Medulla oblongata (tissue), 1 donor: ENCODE measurements around the gene MSX2.
"Not testable (repeated sequence)": the region's sequence is repeated elsewhere in the genome, so short reads cannot be mapped to it uniquely, and the experiment has no call there.

Experiments
- DNase-seq: peaks from one replicate; pipeline ENCODE4 v3.0.0-alpha.2; 2015; ENCODE audit errors: extremely low spot score

The MSX2 gene

DNA sequence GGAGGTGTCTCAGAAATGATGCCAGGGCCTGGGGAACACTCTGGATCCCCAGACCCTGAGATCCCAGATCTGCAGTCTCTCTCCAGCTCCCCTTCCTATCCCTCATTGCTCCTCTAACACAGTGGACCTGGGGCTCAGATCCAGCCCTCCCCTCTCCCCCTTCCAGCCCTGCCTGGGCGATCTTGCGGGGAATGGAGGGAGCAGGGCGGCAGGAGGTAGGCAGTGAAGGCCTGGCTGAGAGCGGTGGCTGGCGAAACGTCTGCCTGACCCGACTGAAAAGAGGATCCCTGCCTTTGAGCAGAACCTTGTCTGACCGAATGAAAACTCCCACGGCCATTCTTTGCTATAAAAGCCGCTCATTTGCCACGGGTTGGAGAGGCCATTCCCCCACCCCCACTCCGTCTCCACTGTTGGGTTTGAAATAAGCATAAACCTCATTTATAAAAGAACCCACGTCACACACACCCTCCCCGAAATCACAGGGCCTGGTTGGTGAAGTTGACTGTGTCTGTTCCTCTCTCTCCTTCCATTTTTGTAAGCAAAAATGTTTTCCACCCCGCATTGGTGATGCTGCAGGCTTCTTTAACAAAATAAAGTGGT is 8.8 kb downstream of the MSX2 start:
- peak; percentile 41 for DNase-seq

DNA sequence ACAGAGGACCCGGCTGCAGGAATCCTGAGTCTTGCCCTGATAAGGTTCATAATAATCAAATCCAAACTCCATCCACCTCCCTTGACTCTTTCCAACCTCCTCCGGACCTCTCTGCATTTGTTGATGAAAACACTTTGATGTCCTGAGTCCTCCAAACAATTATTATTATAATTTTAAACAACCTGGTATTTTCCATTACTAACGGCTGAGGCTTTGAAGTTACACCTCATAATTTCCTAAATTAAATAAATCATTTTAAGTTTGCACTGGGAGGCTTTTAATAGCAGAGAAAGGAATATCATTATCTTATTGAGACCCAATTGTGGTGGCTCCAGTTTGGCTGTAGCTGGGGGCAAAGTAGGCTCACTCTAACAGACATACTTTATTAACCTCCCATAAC is 9.5 kb downstream of the MSX2 start:
- DNase-seq, result no peak

DNA sequence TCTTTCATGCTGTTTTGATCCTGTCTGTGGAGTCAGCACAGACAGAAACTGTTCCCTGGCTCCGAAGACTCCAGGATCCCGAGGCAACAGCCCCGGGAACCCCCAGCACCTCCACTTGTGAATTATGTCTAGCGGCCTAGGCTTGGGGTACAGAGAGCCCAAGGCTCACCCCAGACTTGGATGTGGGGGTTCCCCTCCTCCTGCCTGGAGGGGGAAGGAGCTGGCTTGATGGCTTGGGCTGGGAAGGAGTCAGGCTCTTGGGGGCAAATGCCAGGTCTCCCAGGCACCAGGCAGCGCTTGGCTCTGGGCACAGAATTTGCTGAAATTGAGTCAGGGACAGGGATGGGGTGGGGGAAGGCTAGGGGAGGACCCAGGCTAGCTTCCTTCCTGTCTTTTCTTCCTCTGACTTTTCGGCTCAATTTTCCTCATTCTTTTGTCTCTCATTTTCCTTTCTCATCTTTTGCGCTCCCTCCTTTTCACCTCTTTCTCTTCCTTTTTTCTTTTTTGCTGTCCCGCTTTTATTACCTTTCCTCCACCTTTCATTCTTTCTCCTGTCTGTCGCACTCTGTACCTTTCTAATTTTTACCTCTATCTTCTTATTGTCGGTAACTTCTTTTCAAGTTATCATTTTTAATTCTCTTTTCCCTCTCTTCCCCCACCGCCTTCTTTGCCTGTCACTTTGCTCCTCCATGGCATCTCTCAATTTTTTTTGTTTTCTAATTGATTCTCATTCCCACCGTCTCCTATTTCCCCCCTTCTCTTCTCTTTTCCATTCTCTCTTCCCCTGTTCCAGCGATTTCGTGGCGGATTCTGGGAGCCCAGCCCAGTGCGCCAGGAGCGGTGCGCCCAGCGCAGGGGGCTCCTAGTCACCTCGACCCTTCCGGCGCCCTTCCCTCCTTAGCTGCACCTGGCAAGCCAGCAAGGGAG is 10.5 kb downstream of the MSX2 start:
- peak; percentile 70 for DNase-seq

GRCh38 chr5:174735498-174736330 is 11.3 kb downstream of the MSX2 start:
- DNase-seq, result peak; percentile 72

DNA sequence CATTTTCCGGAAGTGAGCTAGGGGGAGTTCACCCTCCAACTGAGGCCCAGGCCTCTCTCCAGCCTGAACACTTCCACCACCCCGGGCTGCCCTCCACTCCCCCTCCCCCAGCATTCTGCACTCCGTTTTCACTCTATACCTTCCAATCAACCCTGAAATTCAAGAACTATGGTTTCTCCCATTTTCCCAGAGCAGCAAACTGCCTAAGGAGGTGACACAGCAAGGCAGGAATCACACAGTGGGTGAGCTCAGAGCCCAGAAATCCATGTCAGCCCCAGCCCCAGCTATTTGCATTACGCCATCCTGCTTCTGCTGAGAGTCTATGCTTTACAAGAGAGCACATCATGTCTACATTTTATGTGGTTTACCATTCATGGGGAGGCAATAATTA is 11.9 kb downstream of the MSX2 start:
- no peak for DNase-seq

DNA sequence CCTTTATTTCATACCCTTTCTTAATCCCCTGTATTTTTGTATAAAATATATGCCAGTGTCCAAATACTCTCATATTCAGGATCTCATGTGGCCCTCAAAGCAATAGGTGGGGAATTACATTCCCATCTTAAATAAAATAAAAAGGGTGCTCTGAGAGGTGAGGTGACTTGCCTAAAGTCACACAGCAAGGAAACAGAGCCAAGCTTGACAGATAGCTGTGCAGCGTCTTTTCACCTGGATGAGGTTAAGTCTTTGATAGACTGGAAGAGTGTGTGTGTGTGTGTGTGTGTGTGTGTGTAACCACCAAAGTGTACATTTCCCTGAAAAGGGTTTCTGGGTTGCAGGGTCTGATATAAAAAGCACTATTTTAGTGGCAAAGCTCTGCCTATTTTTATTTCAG is 12.4 kb downstream of the MSX2 start:
- no peak for DNase-seq

DNA sequence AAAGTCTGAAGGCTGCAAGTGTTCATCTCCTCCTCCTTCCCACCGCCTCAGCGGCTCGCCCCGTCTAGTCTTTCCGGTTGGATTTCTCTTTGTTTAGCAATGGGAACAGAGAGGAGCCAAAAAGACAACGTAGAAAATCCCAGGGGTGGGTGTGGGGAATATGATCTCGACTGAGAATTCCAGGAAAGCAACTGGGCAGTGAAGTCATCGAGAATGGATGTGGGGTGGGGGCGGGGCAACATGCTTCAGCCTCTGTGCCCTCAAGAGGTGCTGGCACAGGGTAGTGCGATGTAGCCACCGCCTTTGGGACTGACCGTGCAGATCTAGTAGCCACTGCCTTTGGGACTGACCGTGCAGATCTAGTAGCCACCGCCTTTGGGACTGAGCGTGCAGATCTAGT is 12.9 kb downstream of the MSX2 start:
- no peak for DNase-seq

GRCh38 chr5:174741352-174741751 is 17.0 kb downstream of the MSX2 start:
- no peak for DNase-seq

DNA sequence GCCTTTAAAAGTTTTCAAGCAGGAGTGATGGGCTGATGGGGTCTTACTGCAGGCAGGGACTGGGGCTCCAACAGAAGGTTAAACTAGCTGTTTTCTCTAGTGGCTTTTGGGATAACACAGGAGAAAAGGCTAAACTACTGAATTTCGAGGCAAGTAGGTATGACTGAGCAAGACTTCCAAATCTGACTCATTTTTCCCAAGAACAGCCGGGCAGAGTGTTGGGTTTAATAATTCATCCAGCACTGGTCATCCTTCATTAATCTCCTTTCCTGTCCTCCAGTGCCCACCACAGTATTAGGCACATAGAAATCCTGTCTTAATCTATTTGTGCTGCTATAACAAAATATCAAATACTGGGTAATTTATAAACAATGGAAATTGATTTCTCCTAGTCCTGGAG is 20.5 kb downstream of the MSX2 start:
- DNase-seq, result no peak

DNA sequence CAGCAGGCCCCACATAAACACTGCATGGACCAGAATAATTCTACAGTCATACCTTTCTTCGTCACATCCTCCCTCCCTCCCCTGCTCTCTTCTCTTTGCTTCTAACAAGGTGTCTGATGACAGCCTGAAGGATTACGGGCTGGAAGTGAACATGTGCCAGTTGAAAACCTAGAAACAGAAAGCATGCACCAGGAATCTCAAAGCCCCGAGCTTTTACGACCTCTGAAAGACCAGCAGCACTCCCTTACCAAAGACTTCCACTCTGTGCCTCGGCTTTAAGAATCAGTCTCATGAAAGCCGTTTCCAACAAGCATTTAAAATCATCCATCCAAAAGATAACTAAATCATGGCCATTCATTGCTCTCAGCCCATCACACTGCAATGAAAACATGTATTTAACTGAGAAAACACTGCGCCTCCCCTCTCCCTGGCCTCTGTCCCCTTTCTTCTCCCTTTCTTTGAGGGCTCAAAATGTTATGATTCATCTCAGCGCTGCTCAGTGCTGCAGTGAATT is 21.3 kb downstream of the MSX2 start:
- no peak for DNase-seq

DNA sequence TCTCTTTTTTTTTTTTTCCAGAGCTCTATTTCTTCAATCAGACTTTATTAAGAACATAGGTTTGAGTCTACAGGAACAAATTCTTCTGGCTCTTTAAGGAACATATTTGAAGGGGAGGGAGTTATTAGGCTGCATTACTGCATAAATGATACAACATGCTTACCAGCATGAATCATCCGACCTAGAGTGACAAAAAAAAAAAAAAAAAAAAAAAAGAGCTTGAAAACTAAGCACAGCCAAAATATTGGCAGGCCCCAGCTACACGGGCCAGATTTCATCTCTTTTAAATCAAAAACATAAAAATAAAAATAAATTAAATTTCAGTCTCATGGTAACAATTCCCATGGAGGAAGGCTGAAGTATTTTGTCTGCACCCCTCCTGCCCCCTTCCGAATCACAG is 26.3 kb downstream of the MSX2 start:
- DNase-seq, result no peak

DNA sequence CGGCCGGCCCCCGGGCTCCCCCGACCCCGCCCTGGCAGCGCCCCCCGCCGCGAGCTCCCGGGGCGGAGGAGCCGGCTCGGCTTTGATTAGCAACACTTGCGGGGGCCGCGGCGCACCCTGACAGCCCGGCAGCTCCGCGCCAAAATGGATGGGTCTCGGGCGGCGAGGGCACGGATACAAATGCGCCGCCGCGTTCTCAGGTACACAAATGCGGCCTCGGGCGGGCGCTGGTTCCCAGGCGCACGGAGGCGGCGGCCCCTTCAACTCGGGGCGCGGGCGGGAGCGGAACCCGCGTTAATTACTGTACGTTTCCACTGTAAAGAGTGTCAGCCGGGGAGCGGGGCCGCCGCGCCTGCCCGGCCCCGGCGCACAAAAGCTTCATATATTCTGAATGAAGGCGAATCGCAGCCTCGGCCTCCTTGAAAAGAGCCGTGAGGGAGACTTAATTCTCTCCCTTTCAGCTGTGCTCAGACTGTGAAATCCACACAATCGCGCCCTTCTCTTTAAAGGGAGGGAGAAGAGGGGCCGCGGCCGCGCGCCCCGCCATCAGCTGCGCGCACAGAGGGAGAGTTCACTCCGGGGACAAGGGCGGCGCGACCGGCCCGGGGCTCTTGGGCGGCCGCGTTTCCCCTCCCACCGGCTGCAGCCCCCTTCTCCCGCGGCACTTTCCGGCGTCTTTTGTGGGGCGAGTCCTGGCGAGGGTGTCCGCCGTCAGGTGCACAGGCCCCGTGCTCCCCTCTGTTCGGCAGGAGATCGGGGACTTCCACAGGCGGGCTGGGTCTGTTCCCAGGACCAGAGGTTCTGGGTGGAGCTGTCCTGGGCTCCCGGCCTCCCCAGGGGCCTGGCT is 27.0 kb downstream of the MSX2 start:
- DNase-seq, result no peak

GRCh38 chr5:174752121-174752520 is 27.7 kb downstream of the MSX2 start:
- DNase-seq, result no peak

DNA sequence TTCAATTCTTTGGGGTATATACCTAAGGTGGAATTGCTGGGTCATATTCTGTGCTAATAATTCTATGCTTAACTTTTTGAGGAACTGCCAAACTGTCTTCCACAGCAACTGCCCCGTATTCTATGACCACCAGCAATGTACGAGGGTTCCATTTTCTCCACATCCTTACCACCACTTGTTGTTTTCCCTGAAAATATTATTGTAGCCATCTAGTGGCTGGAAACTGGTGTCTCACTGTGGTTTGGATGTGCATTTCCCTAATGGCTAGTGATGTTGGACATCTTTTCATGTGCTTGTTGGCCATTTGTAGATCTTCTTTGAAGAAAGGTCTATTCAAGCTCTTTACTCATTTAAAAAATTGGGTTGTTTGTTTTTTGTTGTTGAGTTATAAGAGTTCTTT is 30.7 kb downstream of the MSX2 start:
- DNase-seq, result no peak

- no peak for DNase-seq
Observed at GRCh38 chr5:174759091-174759490, 34.7 kb downstream of the MSX2 start.

GRCh38 chr5:174760721-174761120 is 36.3 kb downstream of the MSX2 start:
- no peak for DNase-seq

GRCh38 chr5:174761341-174761740 is 37.0 kb downstream of the MSX2 start:
- DNase-seq, result not testable (repeated sequence)

DNA sequence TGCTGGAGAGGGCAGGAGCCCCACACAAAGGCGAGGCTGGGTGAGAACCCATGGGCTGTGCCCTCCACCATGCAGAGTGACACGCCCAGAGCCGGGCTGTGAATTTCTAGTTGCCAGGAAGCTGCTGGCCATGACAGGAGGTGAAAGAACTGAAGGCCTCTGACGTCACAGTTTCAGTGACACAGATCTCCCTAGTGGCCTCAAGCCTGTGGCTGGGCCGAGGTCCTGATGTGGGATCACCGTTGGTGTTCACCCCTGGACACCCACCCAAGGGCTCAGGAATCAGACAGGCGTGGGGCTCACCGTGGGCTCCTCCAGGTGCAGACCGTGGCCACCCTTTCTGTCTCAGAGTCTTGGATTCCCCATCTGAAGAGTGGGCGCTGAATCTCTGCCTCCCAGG is 39.9 kb downstream of the MSX2 start:
- no peak for DNase-seq

- no peak for DNase-seq
Observed at GRCh38 chr5:174765540-174765939, 41.2 kb downstream of the MSX2 start.

DNA sequence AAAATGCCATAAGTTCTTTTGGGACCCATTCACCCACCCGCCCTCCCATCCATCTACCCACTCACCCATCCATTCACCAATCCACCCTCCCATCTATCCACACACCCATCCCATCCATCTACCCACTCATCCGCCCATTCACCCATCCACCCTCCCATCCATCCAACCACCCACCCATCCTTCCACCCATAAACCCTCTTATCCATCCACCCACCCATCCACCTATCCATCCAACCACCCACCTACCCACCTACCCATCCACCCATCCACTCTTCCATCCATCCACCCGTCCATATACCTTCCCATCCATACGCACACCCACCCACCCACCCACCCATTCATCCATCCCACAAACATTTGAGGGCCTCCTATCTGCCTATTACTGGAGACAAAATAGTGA is 43.3 kb downstream of the MSX2 start:
- DNase-seq, result no peak

DNA sequence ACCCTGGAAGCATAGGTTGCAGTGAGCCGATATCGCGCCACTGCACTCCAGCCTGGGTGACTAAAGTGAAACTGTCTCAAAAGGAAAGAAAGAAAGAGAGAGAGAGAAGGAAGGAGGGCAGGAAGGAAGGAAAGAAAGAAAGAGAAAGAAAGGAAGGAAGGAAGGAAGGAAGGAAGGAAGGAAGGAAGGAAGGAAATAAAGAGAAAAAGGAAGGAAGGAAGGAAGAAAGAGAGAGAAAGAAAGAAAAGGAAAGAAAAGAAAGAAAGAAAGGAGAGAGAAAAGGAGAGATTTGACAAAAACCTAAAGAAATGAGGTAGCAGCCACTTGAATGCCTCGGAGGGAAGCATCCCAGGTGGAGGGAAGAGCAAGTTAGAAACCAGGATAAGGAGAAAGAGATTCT is 44.6 kb downstream of the MSX2 start:
- DNase-seq, result no peak
